SU-DHL-6 (cell line): ENCODE results near the gene ZBTB3.

ENCODE experiments used
- CTCF ChIP-seq: fragments of 200-600 bp; sonication (generic); IDR thresholded peaks from one replicate; pipeline ENCODE4 v1.5.1; 2017; ENCODE audit warnings: antibody characterized with exemption, mild to moderate bottlenecking, low read length, moderate library complexity; ENCODE audit not compliant: insufficient read depth, poor library complexity, severe bottlenecking
- EZH2phosphoT487 ChIP-seq: fragments of 200-600 bp; sonication (generic), shearing (Covaris generic); conservative IDR thresholded peaks from 2 replicates; pipeline ENCODE4 v1.6.1; 2018; ENCODE audit warnings: mild to moderate bottlenecking, antibody characterized with exemption, low read length, moderate library complexity, mixed read lengths

GRCh38 chr11:62728171-62728988, 25.6 kb downstream of the ZBTB3 start, which contains the start of gene TTC9C:
- no peak for TF ChIP-seq CTCF
- TF ChIP-seq EZH2phosphoT487: no peak
